ENCODE data around the gene PEX5L.

Gene PEX5L

GRCh38 chr3:180036671-180037455 lies at the start of gene PEX5L:
PEX5L (minus strand) TSS chr3:180036937; CDS start chr3:180036599, 338 bp downstream.
- DNase-seq (ENCODE audit: low read depth, low spot score): peak; percentile 60
- peak within 1 kb of the TSS; percentile 40 for H3K4me3 ChIP-seq (ENCODE audit: low read depth, low read length)
- TF ChIP-seq CTCF (IDR thresholded peaks at IDR 0.05; ENCODE audit: low read depth, low read length): peak; percentile 7
- in situ Hi-C loops (cut with HindIII; ENCODE audit: low sequenced_read_pairs): no loop called here

GRCh38 chr3:180085122-180085710 lies 48.5 kb upstream of the PEX5L start:
- H3K4me3 ChIP-seq (ENCODE audit: low read depth, low read length): no peak overlapping the region
- in situ Hi-C loops (cut with HindIII; ENCODE audit: low sequenced_read_pairs): no loop called here
- DNase-seq (ENCODE audit: low read depth, low spot score): no peak
- TF ChIP-seq CTCF (IDR thresholded peaks at IDR 0.05; ENCODE audit: low read depth, low read length): no peak

- H3K4me3 ChIP-seq (ENCODE audit: low read depth, low read length): no peak overlapping the region
- in situ Hi-C loops (cut with HindIII; ENCODE audit: low sequenced_read_pairs): no loop called here
- no peak for TF ChIP-seq CTCF (IDR thresholded peaks at IDR 0.05; ENCODE audit: low read depth, low read length)
- no peak for DNase-seq (ENCODE audit: low read depth, low spot score)
Observed at GRCh38 chr3:180082699-180083098, 46.0 kb upstream of the PEX5L start.

- no peak overlapping the region for H3K4me3 ChIP-seq (ENCODE audit: low read depth, low read length)
- no peak for TF ChIP-seq CTCF (IDR thresholded peaks at IDR 0.05; ENCODE audit: low read depth, low read length)
- in situ Hi-C loops (cut with HindIII; ENCODE audit: low sequenced_read_pairs): no loop called here
- no peak for DNase-seq (ENCODE audit: low read depth, low spot score)
Observed at GRCh38 chr3:180078592-180078991, 41.9 kb upstream of the PEX5L start.

- H3K4me3 ChIP-seq (ENCODE audit: low read depth, low read length): no peak overlapping the region
- no peak for TF ChIP-seq CTCF (IDR thresholded peaks at IDR 0.05; ENCODE audit: low read depth, low read length)
- in situ Hi-C loops (cut with HindIII; ENCODE audit: low sequenced_read_pairs): no loop called here
- DNase-seq (ENCODE audit: low read depth, low spot score): no peak
Observed at GRCh38 chr3:180073561-180073960, 36.8 kb upstream of the PEX5L start.

- DNase-seq (ENCODE audit: low read depth, low spot score): no peak
- H3K4me3 ChIP-seq (ENCODE audit: low read depth, low read length): no peak overlapping the region
- in situ Hi-C loops (cut with HindIII; ENCODE audit: low sequenced_read_pairs): no loop called here
- no peak for TF ChIP-seq CTCF (IDR thresholded peaks at IDR 0.05; ENCODE audit: low read depth, low read length)
Observed at GRCh38 chr3:180072786-180073185, 36.0 kb upstream of the PEX5L start.

Measured in astrocyte of the spinal cord (primary cell).